Natural killer cell (primary cell): ENCODE measurements around the gene MST1. TPM values are rescaled to one million over a fixed set of nuclear protein-coding genes. Genes with fewer than 3 reads are reported as not detected.

Source experiments
- total RNA-seq, 4 donors: library from RNA; stranded (reverse); fragments of 120-200 nt in 1 of 4; gene quantifications; one replicate each; pipeline versions ENCODE4 v1.2.3 to v1.2.4, GENCODE V29; 2013 to 2022

The MST1 gene
- total RNA-seq, 3 donors from 2014 or later (not counting 1 experiment from before 2014, with no cell fraction given), result 9.5 to 19.1 (median 15.2) TPM

Other genes with a start within 250 kb of the MST1 start
- gene DAG1, start 219.2 kb downstream of the MST1 start, total RNA-seq, result 10 to 100 TPM in 2 of 3 donors, 1 to 10 TPM in 1; 9.6 to 22.4 (median 20.6) TPM
- gene BSN, start 135.0 kb downstream of the MST1 start, total RNA-seq, result under 1 TPM; 0.33 to 0.41 (median 0.35) TPM
- gene APEH, start 15.1 kb downstream of the MST1 start, total RNA-seq, result 10 to 100 TPM; 62.8 to 95.7 (median 77.5) TPM
- 10 to 100 TPM; 48.5 to 58.7 (median 55.6) TPM for gene RNF123, start 83 bp upstream of the MST1 start, total RNA-seq
- 1 to 10 TPM in 2 of 3 donors, not detected in 1; 1.3 to 1.9 TPM for gene AMIGO3, start 30.2 kb upstream of the MST1 start, total RNA-seq
- 10 to 100 TPM; 24.1 to 28.9 (median 27.5) TPM for gene GMPPB, start 34.5 kb upstream of the MST1 start, total RNA-seq
- 10 to 100 TPM; 53.7 to 68.7 (median 57.9) TPM for gene IP6K1, start 97.1 kb upstream of the MST1 start, total RNA-seq
- under 1 TPM in 1 of 3 donors, not detected in 2; 0.30 TPM for gene CDHR4, start 110.4 kb upstream of the MST1 start, total RNA-seq
- under 1 TPM in 2 of 3 donors, not detected in 1; 0.52 to 0.83 TPM for gene INKA1, start 113.8 kb upstream of the MST1 start, total RNA-seq
- gene UBA7, start 124.5 kb upstream of the MST1 start, total RNA-seq, result 100 to 1,000 TPM; 283 to 358 (median 336) TPM
- gene TRAIP, start 167.1 kb upstream of the MST1 start, total RNA-seq, result 1 to 10 TPM; 3.3 to 6.2 (median 4.0) TPM
- gene CAMKV, start 180.4 kb upstream of the MST1 start, total RNA-seq, result not detected
- 1 to 10 TPM; 1.6 to 3.4 (median 2.2) TPM for gene MST1R, start 214.4 kb upstream of the MST1 start, total RNA-seq
- 1 to 10 TPM; 3.7 to 8.1 (median 7.9) TPM for gene MON1A, start 240.3 kb upstream of the MST1 start, total RNA-seq